Raji (cell line): Measurements from ENCODE around the gene ORM1.
"Not testable (repeated sequence)": the region's sequence is repeated elsewhere in the genome, so short reads cannot be mapped to it uniquely, and the experiment has no call there.

Experiments used
- POLR2A ChIP-seq: IDR thresholded peaks from 2 replicates; pipeline ENCODE4 v1.6.1; 2011; ENCODE audit warnings: low read depth, low read length, control low read depth; ENCODE audit not compliant: insufficient read depth

The ORM1 gene

DNA sequence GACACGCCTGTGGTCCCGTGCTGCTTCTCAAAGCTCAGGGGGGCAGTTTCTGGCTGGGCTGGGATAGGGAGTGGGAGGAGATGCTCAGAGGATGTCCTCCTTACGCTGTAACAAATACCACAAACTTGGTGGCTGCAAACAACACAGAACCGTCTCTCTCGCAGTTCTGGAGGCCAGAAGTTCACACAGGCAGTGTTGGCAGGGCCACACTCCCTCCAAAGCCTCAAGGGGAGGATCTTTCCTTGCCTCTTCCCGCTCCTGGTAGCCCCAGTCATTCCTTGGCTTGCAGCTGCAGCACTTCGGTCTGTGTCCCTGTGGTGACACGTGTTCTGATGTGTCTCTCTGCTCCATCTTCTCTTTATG, 10.4 kb upstream of the ORM1 start:
- no peak for TF ChIP-seq POLR2A

DNA sequence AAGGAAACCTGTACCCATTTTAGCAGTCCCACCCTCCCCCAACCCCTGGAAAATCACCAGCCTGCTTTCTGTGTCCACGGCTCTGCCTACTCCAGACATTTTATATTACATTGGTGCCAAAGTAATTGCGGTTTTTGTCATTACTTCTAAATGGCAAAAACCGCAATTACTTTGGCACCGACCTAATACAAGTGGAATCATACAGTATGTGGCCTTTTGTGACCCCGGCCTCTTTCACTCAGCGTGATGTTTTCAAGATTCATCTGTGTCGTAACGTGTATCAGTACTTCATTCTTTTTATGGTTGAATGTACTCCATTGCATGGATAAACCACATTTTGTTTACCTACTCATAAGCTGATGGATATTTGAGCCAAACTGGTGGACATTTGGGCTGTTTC, 9.7 kb upstream of the ORM1 start:
- TF ChIP-seq POLR2A, result no peak

DNA sequence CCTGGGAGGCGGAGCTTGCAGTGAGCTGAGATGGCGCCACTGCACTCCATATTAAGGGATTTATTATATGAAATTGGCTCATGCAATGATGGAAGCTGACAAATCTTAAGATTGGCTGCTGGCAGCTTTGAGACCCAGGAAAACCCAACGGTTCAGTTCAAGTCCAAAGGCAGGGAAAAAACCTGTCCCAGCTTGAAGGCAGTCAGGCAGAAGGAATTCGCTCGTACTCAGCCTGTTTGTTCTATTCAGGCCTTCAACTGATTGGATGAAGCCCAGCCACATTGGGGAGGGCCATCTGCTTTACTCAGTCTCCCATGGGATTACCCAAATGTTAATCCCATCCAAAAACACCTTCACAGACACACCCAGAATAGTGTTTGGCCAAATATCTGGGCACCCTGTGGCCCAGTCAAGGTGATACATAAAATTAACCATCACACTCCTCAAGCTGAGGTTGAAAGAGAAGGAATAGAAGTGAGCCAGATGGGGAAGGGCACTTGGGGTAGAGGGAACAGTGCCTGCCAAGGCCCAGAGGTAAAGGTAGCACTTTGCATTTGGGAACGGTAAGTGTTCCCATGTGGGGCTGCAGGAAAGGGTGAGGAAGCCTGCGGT, 8.5 kb upstream of the ORM1 start:
- no peak for TF ChIP-seq POLR2A

DNA sequence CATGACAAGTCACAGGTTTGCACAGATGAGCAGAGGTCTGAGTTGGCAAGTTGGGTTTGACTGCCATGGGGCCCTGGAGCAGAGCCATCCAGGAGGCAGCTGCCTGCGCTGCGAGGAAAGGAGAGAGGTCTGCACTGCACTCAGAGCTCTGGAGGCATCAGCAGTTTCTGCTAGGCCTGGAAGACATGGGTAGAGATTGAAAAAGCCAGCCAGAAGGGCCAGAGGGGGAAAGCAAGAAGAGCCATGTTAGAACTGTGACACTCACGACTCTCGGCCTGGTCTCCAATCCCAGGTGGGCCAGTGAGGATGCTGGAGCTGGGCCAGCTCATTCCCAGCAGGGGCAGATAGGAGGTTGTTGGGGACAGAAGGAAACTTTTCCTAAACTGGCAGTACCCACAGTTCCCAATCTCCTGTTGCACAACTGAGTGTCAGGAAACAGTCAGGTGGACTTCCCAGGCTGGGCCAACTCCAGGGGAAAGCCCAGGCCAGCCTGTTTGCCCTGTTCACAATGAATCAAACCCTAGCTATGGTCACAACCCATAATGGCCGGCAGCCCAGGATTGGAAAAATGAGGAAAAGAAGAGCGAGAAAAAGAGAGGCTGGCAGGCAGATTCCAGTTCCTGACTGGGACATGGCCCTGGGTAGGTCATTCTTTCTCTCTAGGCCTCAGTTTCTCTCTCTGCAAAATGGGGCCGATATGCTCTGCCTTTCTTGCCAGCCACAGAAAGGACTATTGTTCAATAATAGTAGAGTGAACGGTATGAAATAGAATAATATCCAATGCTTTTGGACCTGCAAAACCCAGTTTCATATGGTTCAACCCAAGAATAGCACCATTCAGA, 7.8 kb upstream of the ORM1 start:
- TF ChIP-seq POLR2A, result no peak

DNA sequence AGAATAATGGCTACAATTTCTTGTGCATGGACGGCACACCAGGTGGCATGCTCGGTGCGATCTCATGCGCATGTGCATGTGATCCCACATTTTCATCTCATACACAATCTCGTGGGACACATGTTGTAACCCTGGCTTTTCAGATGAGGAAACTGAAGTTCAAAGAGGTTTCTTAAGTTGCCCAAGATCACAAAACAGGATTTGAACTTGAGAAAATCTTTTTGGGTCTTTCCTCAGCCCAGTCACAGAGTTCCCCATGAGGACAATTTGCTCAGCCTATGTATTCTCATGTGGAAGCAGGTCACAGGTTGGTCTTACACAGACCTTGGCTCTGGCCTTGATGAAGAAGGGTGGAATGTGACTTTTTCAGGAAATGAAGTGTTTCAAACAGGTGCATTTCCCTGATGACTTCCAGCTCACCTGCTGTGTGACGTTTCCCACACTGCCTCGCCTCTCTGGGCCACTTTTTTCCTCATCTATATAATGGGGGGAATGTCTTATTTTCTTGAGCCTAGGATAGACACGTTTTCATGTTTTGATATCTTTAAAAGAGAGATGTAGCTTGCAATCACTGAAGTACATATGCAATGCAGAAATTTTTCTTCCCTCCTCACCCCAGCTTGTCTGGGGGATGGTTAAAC, 7.1 kb upstream of the ORM1 start:
- TF ChIP-seq POLR2A, result no peak

DNA sequence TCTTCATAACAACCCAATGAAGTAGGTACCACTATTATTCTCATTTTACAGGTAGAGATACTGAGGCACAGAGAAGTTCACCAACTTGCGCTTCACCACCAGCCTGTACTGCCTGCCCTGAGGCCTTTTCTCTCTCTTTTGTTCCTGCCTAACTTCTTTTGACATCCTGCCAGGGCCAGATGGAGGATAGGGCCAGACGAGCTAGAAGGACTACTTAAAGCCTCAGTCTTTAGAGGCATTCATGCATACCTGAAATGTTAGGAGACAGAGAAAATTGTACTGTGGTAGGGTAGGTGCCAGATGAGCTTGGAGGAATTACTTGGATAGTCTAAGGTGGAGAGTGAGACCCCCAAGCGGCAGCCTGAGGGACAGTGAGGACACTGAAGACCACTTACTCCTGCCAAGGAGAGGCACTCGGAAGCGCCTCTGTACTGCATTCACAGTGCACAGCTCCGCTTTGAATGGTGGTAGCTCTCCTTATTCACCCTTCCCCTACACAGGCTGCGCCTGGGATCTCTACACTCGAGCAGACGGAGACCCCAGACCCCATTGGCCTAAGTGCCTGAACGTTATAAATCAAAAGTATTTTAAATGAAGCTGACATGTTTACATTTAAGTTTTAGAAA, 6.2 kb upstream of the ORM1 start:
- no peak for TF ChIP-seq POLR2A

DNA sequence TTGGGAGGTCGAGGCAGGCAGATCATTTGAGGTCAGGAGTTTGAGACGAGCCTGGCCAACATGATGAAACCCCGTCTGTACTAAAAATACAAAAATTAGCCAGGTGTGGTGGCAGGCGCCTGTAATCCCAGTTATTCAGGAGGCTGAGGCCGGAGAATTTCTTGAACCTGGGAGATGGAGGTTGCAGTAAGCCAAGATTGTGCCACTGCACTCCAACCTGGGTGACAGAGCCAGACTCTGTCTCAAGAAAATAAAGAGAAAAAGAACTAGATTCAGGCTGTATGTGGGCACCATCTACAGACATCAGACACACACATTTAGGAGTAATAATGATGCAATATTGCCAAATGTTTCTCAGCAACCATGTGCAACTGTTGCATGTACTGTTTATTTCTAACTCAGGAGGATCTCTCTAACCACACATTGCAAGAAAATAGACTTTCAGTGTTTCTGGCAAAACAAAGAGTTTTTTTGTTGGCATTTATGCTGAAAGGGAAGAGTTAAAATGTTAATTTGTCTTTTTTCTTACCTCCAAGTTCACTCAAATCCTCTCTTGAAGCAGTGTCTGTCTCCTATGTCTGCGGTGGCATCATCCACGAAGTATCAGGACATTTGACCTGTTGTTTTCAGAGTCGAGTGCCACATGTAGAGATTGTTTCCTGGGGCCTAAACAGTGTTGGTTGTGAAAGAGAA, 5.1 kb upstream of the ORM1 start:
- no peak for TF ChIP-seq POLR2A

DNA sequence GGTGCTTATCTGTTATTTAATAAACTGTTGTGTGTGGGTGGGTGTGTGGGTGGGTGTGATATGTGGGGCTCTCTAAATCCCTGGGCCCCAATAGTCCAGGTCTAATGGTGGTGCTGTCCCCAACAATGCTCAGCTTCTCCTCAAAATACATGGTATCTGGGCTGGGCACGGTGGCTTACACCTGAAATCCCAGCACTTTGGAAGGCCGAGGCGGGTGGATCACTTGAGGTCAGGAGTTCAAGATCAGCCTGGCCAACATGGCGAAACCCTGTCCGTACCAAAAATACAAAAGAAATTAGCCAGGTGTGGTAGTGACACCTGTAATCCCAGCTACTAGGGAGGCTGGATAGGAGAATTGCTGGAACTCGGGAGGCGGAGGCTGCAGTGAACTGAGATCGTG, 4.5 kb upstream of the ORM1 start:
- no peak for TF ChIP-seq POLR2A

DNA sequence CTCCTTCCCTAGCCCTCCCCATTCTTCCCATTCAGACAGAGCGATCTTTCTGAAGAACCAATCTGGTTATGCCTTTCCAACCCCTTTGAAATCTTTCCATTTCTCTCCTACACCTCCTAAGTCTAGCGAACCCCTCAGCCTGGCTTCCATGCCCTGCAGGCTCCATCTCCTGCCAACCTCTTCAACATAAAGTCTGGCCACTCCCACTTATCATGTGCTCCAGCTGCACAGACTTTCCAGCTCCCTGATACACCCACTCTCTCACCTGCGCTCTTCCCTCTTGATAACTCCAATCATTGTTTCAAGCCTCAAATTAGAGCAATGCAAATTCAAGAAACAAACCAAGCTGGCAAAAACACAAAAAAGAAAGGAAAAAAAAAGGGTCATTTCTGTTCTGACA, 3.8 kb upstream of the ORM1 start:
- no peak for TF ChIP-seq POLR2A

DNA sequence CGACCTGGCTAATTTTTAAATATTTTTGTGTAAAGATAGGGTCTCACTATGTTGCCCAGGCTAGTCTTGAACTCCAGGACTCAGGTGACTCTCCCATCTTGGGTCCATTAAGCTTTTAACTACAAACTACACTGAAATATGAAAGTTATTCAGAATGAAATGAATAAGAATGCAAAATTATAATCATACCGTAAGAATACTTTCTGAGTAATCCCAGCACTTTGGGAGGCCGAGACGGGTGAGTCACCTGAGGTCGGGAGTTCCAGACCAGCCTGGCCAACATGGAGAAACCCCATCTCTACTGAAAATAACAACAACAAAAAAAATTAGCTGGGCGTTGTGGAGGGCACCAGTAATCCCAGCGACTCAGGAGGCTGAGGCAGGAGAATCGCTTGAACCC, 1.1 kb upstream of the ORM1 start:
- no peak for TF ChIP-seq POLR2A

DNA sequence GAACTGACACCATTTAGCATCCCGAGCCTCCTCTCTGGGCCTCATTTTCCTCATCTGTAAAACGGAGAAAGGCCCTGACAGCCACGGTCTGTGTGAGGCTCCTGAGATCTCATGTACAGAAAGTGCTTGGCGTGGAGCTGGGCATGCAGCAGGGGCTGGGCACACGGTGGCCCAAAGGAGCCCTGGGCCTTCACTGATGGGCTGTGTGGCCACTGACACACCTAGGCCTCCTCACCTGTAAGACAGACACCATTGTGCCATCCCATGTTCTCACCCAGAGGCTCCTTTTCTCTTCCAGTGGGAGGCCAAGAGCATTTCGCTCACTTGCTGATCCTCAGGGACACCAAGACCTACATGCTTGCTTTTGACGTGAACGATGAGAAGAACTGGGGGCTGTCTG, 1.6 kb downstream of the ORM1 start:
- TF ChIP-seq POLR2A, result no peak

DNA sequence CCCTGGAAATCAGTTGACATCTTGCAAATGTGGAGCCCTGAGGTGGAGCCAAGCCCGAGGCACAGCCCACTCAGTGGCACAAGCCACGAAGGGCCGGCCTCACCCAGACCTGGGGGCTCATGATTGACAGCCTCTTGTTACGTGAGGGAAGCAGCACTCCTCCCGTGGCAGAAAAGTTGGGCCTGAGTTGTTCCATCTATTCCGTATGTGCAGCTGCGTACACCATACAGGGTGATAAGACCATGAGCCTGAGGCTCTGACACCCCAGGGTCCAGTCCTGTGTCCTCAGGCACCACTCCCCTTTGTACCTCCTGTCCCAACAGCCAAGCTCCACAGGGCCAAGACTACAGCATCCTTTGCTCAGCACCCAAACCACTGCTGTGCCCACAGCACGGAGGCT, 4.9 kb downstream of the ORM1 start:
- TF ChIP-seq POLR2A, result no peak

DNA sequence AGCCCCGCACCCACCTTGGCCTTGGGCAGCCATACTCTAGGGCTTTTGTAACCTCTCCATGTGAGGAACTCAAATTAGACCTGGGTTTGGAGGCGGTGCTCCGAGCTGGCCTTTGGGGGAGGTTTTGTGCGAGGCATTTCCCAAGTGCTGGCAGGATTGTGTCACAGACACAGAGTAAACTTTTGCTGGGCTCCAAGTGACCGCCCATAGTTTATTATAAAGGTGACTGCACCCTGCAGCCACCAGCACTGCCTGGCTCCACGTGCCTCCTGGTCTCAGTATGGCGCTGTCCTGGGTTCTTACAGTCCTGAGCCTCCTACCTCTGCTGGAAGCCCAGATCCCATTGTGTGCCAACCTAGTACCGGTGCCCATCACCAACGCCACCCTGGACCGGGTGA, 6.7 kb downstream of the ORM1 start, which contains the start of gene ORM2:
Gene ORM2 (plus strand): TSS at position 245 of the 398 bp plus-strand sequence. CDS start 36 bp downstream, at position 281.
- not testable (repeated sequence) for TF ChIP-seq POLR2A

DNA sequence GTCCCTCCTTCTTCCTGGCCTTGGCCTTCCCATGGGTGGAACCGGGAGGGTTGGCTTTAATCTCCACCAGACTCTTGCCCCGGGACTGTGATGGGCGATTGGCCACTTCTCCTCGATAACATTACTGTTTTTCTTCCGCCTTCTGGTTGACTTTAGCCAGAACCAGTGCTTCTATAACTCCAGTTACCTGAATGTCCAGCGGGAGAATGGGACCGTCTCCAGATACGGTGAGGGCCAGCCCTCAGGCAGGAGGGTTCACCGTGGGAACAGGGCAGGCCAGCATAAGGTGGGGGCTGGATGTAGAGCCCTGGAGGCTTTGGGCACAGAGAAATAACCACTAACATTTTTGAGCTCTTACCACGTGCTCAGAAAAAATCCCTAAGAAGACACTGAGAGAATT, 7.7 kb downstream of the ORM1 start:
- no peak for TF ChIP-seq POLR2A

DNA sequence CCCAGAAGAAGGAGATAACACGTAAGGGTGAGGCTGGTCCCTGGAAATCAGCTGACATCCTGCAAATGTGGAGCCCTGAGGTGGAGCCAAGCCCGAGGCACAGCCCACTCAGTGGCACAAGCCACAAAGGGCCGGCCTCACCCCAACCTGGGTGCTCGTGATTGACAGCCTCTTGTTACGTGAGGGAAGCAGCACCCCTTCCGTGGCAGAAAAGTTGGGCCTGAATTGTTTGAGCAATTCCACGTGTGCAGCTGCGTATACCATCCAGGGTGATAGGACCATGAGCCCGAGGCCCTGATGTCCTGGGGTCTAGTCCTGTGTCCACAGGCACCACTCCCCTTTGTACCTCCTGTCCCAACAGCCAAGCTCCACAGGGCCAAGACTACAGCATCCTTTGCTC, 11.6 kb downstream of the ORM1 start:
- TF ChIP-seq POLR2A, result no peak
